Activated CD4-positive, alpha-beta T cell treated with anti-CD3 and anti-CD28 coated beads for 36 hours (primary cell): Measurements from ENCODE around the gene CHST9. TPM values are rescaled to one million over a fixed set of nuclear protein-coding genes. Genes with fewer than 3 reads are reported as not detected.
"Not testable (repeated sequence)": the region's sequence is repeated elsewhere in the genome, so short reads cannot be mapped to it uniquely, and the experiment has no call there.

Experiments used
- ATAC-seq: fragments of 200-7000 bp; cut with Tn5 transposase; one replicate; pipeline ENCODE4 v1.10.0; 2021; ENCODE audit warnings: mild to moderate bottlenecking, moderate library complexity
- CTCF ChIA-PET: fragments of 350-600 bp; sonication (Branson Sonifier 250); formaldehyde crosslinking; loops from one replicate; lab custom pipeline; 2021; ENCODE audit warnings: antibody characterized with exemption; lab: Charles Lee
- POLR2A ChIA-PET: fragments of 350-600 bp; sonication (Branson Sonifier 250); formaldehyde crosslinking; loops from one replicate; lab custom pipeline; 2021; ENCODE audit warnings: antibody characterized with exemption, inconsistent platforms; lab: Charles Lee
- DNase-seq: peaks from one replicate; pipeline ENCODE4 v3.0.0-alpha.2; 2020
- H3K27ac Mint-ChIP-seq: one replicate; pipeline ENCODE4 v1.8.0; 2021; ENCODE audit warnings: mixed read lengths
- H3K27me3 Mint-ChIP-seq: one replicate; pipeline ENCODE4 v1.8.0; 2021; ENCODE audit warnings: mixed read lengths
- H3K36me3 Mint-ChIP-seq: one replicate; pipeline ENCODE4 v1.8.0; 2021; ENCODE audit warnings: low read depth, mixed read lengths
- H3K4me1 Mint-ChIP-seq: one replicate; pipeline ENCODE4 v1.8.0; 2021; ENCODE audit warnings: mixed read lengths
- H3K4me3 Mint-ChIP-seq: one replicate; pipeline ENCODE4 v1.8.0; 2021; ENCODE audit warnings: mild to moderate bottlenecking, moderate library complexity, mixed read lengths
- H3K9me3 Mint-ChIP-seq: one replicate; pipeline ENCODE4 v1.8.0; 2021; ENCODE audit warnings: low read depth, mixed read lengths
- intact Hi-C, 2 experiments: fragments of 100-400 bp; cut with DNase I in 1 of 2; cut with micrococcal nuclease in 1 of 2; formaldehyde crosslinking; loops; one replicate each; pipeline versions ENCODE4 v1.14.2 to v1.15.1; 2022 to 2024; cut with DNase I, micrococcal nuclease
- total RNA-seq, 2 experiments: library from RNA; stranded (reverse); gene quantifications; one replicate each; pipeline ENCODE4 v1.2.3, GENCODE V29; 2021

The CHST9 gene
- total RNA-seq, 2 experiments from 2014 or later = not detected

DNA sequence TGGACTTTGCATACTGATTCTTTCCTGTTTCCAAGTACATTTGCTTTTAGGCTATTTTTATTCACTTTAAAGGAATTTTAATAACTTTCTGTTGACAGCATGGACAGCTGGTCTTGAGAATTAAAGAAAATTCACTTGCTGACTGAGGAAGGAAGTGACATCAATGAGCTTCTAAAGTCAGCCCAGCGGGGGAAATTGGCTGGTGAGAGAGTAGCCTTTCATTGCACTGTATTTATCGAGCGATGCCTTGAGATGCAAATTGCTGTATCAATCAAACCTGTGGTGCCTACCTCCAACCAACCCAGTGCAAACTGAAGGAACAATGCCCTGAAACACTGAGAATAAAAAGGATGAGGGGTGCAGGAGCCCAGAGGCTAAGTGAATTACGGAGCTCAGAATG, 228.2 kb downstream of the CHST9 start:
- H3K4me1 Mint-ChIP-seq = no peaks in the 10 kb centered on the region
- ATAC-seq = no peak
- POLR2A ChIA-PET = no interaction called here
- H3K9me3 Mint-ChIP-seq = no peaks in the 10 kb centered on the region
- intact Hi-C loops = no loop called here
- no peaks in the 10 kb centered on the region for H3K36me3 Mint-ChIP-seq
- H3K4me3 Mint-ChIP-seq = no peak overlapping the region
- DNase-seq = no peak
- no peaks in the 10 kb centered on the region for H3K27me3 Mint-ChIP-seq
- no peak overlapping the region for H3K27ac Mint-ChIP-seq
- CTCF ChIA-PET = interaction anchor here (0.7 kb wide), 1 partner anchor 536 kb away, joined by 3 read pairs; no protein-coding TSS in a partner anchor

DNA sequence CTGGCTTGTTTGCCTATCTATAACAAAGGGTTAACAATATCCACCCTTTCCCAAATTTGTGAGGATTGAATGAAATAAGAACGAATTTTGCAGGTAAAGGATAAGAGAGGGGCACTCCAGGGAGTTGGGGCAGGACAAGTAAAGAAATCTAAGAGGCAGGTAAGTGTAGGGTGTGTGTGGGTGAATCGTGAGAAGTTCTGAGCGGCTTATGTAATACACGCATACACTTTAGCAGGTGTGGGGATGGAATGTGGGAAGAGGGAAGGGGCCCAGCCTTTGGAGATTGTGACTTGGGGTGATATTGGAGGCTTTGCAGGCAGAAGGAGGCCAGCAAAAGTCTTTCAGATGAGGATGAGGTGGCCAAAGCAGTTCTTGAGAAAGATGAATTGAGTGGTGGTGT, 236.4 kb downstream of the CHST9 start:
- DNase-seq = no peak
- ChIA-PET POLR2A (no interaction called here), CTCF (no interaction called here)
- H3K9me3 Mint-ChIP-seq = no peaks in the 10 kb centered on the region
- intact Hi-C loops = no loop called here
- H3K27ac Mint-ChIP-seq = no peak overlapping the region
- H3K27me3 Mint-ChIP-seq = no peaks in the 10 kb centered on the region
- no peak for ATAC-seq
- no peak overlapping the region for H3K4me3 Mint-ChIP-seq
- H3K4me1 Mint-ChIP-seq = no peaks in the 10 kb centered on the region
- H3K36me3 Mint-ChIP-seq = no peaks in the 10 kb centered on the region

- ChIA-PET CTCF (interaction anchor here (0.5 kb wide), 1 partner anchor 272 kb away, joined by 3 read pairs; no protein-coding TSS in a partner anchor), POLR2A (no interaction called here)
- ATAC-seq (no peak), DNase-seq (no peak)
- Mint-ChIP-seq H3K27me3 (no peaks in the 10 kb centered on the region), H3K9me3 (no peaks in the 10 kb centered on the region), H3K4me3 (no peak overlapping the region), H3K27ac (no peak overlapping the region), H3K36me3 (no peaks in the 10 kb centered on the region), H3K4me1 (no peaks in the 10 kb centered on the region)
- intact Hi-C loops = no loop called here
Measured at GRCh38 chr18:26943906-26944305, 241.2 kb downstream of the CHST9 start.

- no peaks in the 10 kb centered on the region for H3K4me1 Mint-ChIP-seq
- intact Hi-C loops = no loop called here
- H3K4me3 Mint-ChIP-seq = no peak overlapping the region
- POLR2A ChIA-PET = interaction anchor here (0.7 kb wide), 1 partner anchor 558 kb away, joined by 4 read pairs; no protein-coding TSS in a partner anchor
- ATAC-seq (no peak), DNase-seq (no peak)
- no peaks in the 10 kb centered on the region for H3K27me3 Mint-ChIP-seq
- no peak overlapping the region for H3K27ac Mint-ChIP-seq
- CTCF ChIA-PET = no interaction called here
- H3K36me3 Mint-ChIP-seq = no peaks in the 10 kb centered on the region
- no peaks in the 10 kb centered on the region for H3K9me3 Mint-ChIP-seq
Measured at GRCh38 chr18:26941584-26941983, 243.5 kb downstream of the CHST9 start.

DNA sequence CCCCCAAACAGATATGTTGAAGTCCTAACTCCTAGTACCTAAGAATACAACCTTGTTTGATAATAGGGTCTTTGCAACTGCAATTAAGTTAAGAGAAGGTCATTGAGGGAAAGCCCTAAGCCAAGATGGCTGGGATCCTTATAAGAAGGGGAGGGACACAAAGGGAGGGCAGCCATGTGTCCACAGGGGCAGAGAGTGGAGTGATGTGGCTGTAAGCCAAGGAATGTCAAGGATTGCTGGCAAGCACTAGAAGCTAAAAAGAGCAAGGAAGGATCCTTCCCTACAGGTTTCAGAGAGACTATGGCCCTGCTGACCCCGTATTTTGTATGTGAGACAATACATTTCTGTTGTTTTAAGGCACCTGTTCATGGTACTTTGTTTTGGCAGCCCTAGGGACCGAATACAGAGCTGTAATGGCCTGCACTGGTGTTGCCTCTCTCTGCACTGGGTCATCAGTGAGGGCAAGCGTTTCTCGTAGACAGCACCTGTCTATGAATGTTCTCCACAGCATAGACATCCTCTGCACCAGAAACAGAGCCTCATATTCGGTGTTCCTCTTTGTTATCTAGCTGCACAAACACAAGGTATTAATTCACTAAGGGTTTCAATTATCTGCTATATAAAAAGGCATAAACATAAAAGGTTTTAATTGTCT, 244.2 kb downstream of the CHST9 start:
- intact Hi-C loops = no loop called here
- ChIA-PET CTCF (no interaction called here), POLR2A (no interaction called here)
- Mint-ChIP-seq H3K36me3 (no peaks in the 10 kb centered on the region), H3K4me1 (no peaks in the 10 kb centered on the region), H3K27me3 (no peaks in the 10 kb centered on the region), H3K4me3 (no peak overlapping the region), H3K27ac (no peak overlapping the region), H3K9me3 (no peaks in the 10 kb centered on the region)
- no peak for ATAC-seq
- DNase-seq = no peak

GRCh38 chr18:26931659-26932058, 253.4 kb downstream of the CHST9 start:
- DNase-seq (no peak), ATAC-seq (no peak)
- H3K9me3 Mint-ChIP-seq = peaks cover 4% of the 10 kb centered on the region
- ChIA-PET CTCF (interaction anchor here (0.6 kb wide), 1 partner anchor 46 kb away, joined by 3 read pairs; no protein-coding TSS in a partner anchor), POLR2A (no interaction called here)
- intact Hi-C loops = no loop called here
- H3K4me1 Mint-ChIP-seq = no peaks in the 10 kb centered on the region
- H3K27me3 Mint-ChIP-seq = no peaks in the 10 kb centered on the region
- no peaks in the 10 kb centered on the region for H3K36me3 Mint-ChIP-seq
- H3K27ac Mint-ChIP-seq = no peak overlapping the region
- H3K4me3 Mint-ChIP-seq = no peak overlapping the region

DNA sequence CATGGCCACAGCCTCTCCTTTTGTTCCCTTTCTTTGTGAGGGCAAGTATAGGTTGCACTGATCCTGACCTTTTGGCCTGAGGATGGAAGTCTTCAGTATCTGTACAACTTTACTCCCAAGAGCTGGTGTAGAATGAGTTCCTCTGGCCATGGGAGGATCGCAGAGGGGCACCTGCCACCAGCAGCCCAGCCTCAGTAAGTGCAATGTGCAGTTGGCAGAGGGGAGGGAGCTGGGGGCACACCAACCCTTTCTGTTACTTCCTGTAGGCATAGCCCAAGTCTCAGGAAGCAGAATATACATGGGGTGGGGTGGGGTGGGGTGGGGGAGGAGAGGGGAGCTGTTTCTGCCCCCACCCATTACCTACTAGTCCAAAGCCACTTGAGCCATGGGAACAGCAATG, 254.5 kb downstream of the CHST9 start:
- DNase-seq (no peak), ATAC-seq (no peak)
- Mint-ChIP-seq H3K4me3 (no peak overlapping the region), H3K27me3 (peaks cover 2% of the 10 kb centered on the region), H3K36me3 (no peaks in the 10 kb centered on the region), H3K27ac (no peak overlapping the region), H3K4me1 (no peaks in the 10 kb centered on the region), H3K9me3 (peaks cover 4% of the 10 kb centered on the region)
- POLR2A ChIA-PET = no interaction called here
- CTCF ChIA-PET = no interaction called here
- intact Hi-C loops = no loop called here

DNA sequence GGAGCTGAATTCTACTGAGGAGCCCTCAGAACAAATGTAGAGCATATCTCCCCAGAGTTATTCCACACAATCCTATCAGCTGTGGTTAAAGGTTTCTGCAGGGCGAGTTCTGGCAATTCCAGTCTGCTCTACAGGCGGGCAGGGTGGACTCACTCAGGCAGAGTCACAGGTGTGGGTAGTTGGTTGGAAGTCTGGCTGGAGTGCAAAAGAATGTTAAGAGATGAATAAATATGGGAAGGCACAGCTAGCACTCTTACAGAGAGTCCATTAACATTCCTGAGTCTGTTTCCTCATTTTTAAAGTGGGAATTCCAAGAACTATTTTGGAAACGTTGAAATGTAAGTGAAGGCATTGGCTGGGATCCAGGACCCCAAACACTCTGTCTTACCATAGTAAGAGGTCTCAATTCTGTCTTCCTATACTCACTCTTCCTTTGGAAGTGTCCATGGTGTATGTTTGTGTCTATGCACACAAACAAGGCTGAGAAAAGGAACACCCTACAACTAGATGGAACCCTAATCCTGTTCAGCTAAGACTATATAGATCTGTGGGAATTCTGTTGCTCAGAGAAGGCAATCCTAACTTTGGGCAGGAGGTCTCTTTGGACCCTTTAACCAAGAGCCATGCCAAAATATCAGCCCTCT, 256.3 kb downstream of the CHST9 start:
- CTCF ChIA-PET = no interaction called here
- no peak overlapping the region for H3K4me3 Mint-ChIP-seq

GRCh38 chr18:26927822-26928221, 257.3 kb downstream of the CHST9 start:
- H3K27me3 Mint-ChIP-seq, CTCF ChIA-PET, H3K4me3 Mint-ChIP-seq, H3K4me1 Mint-ChIP-seq, H3K36me3 Mint-ChIP-seq, H3K9me3 Mint-ChIP-seq, intact Hi-C loops, ATAC-seq, H3K27ac Mint-ChIP-seq, DNase-seq, POLR2A ChIA-PET: not testable (repeated sequence)

More for the DNA sequence above, 256.3 kb downstream of the CHST9 start:
- no peaks in the 10 kb centered on the region for H3K4me1 Mint-ChIP-seq
- peaks cover 3% of the 10 kb centered on the region for H3K9me3 Mint-ChIP-seq
- H3K27ac Mint-ChIP-seq = no peak overlapping the region
- intact Hi-C loops = no loop called here
- DNase-seq (no peak), ATAC-seq (no peak)
- H3K36me3 Mint-ChIP-seq = no peaks in the 10 kb centered on the region
- H3K27me3 Mint-ChIP-seq = peaks cover 2% of the 10 kb centered on the region
- POLR2A ChIA-PET = no interaction called here

- Mint-ChIP-seq H3K9me3 (no peaks in the 10 kb centered on the region), H3K36me3 (no peaks in the 10 kb centered on the region), H3K27me3 (peaks cover 2% of the 10 kb centered on the region), H3K4me3 (no peak overlapping the region), H3K4me1 (no peaks in the 10 kb centered on the region), H3K27ac (no peak overlapping the region)
- POLR2A ChIA-PET = no interaction called here
- intact Hi-C loops = no loop called here
- DNase-seq = no peak
- CTCF ChIA-PET = no interaction called here
- ATAC-seq = no peak
Measured at GRCh38 chr18:26926066-26926675, 258.9 kb downstream of the CHST9 start.

DNA sequence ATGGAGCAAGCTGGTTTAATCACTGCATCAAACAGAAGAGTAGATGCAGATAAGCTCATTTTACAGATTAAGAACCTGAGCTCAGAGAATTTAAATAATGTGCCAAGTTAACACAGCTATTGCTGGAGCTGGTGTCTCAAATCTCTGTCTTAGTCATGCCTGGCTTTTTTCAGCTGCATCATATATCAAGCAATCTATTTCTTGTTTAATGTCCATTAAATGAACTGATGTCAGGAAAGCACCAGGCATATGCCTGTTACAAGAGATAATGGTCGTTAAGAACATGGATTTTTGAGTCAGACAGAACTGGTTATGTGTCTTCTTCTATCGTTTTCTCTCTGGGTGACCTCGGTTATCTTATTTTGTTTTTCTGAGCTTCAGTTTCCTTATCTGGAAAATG, 259.8 kb downstream of the CHST9 start:
- POLR2A ChIA-PET = no interaction called here
- ATAC-seq = no peak

GRCh38 chr18:26922313-26922712, 262.8 kb downstream of the CHST9 start:
- Mint-ChIP-seq H3K27me3 (peaks cover 2% of the 10 kb centered on the region), H3K4me1 (no peaks in the 10 kb centered on the region), H3K27ac (no peak overlapping the region), H3K4me3 (no peak overlapping the region), H3K36me3 (no peaks in the 10 kb centered on the region), H3K9me3 (no peaks in the 10 kb centered on the region)
- ATAC-seq (no peak), DNase-seq (no peak)
- ChIA-PET CTCF (no interaction called here), POLR2A (no interaction called here)
- intact Hi-C loops = no loop called here

More for the DNA sequence above, 259.8 kb downstream of the CHST9 start:
- Mint-ChIP-seq H3K9me3 (no peaks in the 10 kb centered on the region), H3K4me1 (no peaks in the 10 kb centered on the region), H3K27ac (no peak overlapping the region), H3K36me3 (no peaks in the 10 kb centered on the region), H3K27me3 (peaks cover 2% of the 10 kb centered on the region), H3K4me3 (no peak overlapping the region)
- intact Hi-C loops = no loop called here
- CTCF ChIA-PET = no interaction called here
- DNase-seq = no peak
